GM10248 (cell line): ENCODE measurements around the gene NTM.

ENCODE experiments used
- CTCF ChIA-PET: fragments of 300-600 bp; sonication (Branson Sonifier 250); formaldehyde crosslinking; extraction: SDS; loops from one replicate; lab custom pipeline; 2021; ENCODE audit warnings: antibody characterized with exemption; lab: Yijun Ruan, JAX
- POLR2A ChIA-PET: fragments of 350-650 bp; sonication (Branson Sonifier 250); formaldehyde crosslinking; extraction: SDS; loops from one replicate; lab custom pipeline; 2020; ENCODE audit warnings: antibody characterized with exemption; lab: Yijun Ruan, JAX
- DNase-seq: peaks from one replicate; pipeline ENCODE4 v3.0.0; 2012; ENCODE audit errors: extremely low spot score
- CTCF ChIP-seq: IDR thresholded peaks from 2 replicates; pipeline ENCODE4 v1.5.1; 2012; ENCODE audit warnings: mild to moderate bottlenecking, low read depth; ENCODE audit errors: extremely low read depth, missing control alignments, control extremely low read depth

The NTM gene

GRCh38 chr11:132293586-132293985 is 923.2 kb downstream of the NTM start:
- POLR2A ChIA-PET: no interaction called here
- DNase-seq: no peak
- CTCF ChIA-PET: interaction anchor here (0.9 to 1.0 kb wide), 2 partner anchors 11 to 18 kb away, joined by 3 read pairs; no protein-coding TSS in a partner anchor
- no peak for TF ChIP-seq CTCF

- ChIA-PET CTCF (interaction anchor here (6.6 kb wide), 1 partner anchor 15 kb away, joined by 57 read pairs; no protein-coding TSS in a partner anchor), POLR2A (no interaction called here)
- DNase-seq: no peak
- no peak for TF ChIP-seq CTCF
Observed at GRCh38 chr11:132296946-132297610, 926.7 kb downstream of the NTM start.

GRCh38 chr11:132298357-132298756 is 927.9 kb downstream of the NTM start:
- no peak for DNase-seq
- CTCF ChIA-PET: interaction anchor here (1.0 to 6.6 kb wide), 3 partner anchors 10 to 19 kb away, joined by 3 to 57 read pairs (median 3); no protein-coding TSS in a partner anchor
- POLR2A ChIA-PET: no interaction called here
- no peak for TF ChIP-seq CTCF

- DNase-seq: no peak
- CTCF ChIA-PET: interaction anchor here (1.0 to 6.6 kb wide), 7 partner anchors 12 to 49 kb away, joined by 3 to 57 read pairs (median 3); no protein-coding TSS in a partner anchor
- POLR2A ChIA-PET: interaction anchor here (0.5 kb wide), 1 partner anchor 47 kb away, joined by 4 read pairs; no protein-coding TSS in a partner anchor
- peak; percentile 16 for TF ChIP-seq CTCF
Observed at GRCh38 chr11:132300283-132300682, 929.9 kb downstream of the NTM start.

- CTCF ChIA-PET: interaction anchor here (1.4 to 6.6 kb wide), 3 partner anchors 11 to 81 kb away, joined by 3 to 57 read pairs (median 3); no protein-coding TSS in a partner anchor
- POLR2A ChIA-PET: no interaction called here
- no peak for TF ChIP-seq CTCF
- no peak for DNase-seq
Observed at GRCh38 chr11:132301465-132301864, 931.0 kb downstream of the NTM start.

GRCh38 chr11:132301900-132302299 is 931.5 kb downstream of the NTM start:
- ChIA-PET CTCF (interaction anchor here (1.4 to 6.6 kb wide), 3 partner anchors 10 to 82 kb away, joined by 3 to 57 read pairs (median 3); no protein-coding TSS in a partner anchor), POLR2A (no interaction called here)
- no peak for TF ChIP-seq CTCF
- no peak for DNase-seq
